ENCODE data around the gene GMCL2.

DNA sequence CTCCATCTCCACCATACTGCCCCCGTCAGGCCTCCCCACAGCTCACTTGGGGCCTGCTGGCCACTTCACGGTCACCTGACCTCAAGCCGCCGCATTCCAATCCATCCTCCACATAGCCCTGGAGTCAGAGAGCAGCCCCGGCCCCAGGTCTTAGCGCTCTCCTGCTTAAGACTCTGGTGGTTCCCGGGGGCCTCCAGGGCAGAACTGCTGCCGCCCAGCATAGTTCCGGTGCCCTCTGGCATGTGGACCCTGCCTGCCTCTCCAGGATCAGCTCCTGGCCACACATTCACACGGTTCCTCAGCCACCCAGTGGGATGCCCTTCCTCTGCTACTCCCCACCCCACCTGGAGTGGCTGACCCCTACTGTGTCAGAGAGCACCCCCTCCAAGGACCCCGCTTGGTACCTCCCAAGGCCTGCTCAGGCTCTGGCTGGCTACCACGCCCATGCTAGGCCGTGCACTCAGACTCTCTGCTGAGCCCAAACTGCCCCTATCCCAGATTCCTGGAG lies 36.7 kb upstream of the GMCL2 start:
- TF ChIP-seq CTCF (IDR thresholded peaks at IDR 0.05; ENCODE audit: poor library complexity, severe bottlenecking) (no peak), EP300 (conservative IDR thresholded peaks at IDR 0.05; ENCODE audit: poor library complexity, severe bottlenecking) (no peak), TAF1 (IDR thresholded peaks at IDR 0.05; ENCODE audit: low read depth) (no peak), EZH2 (IDR thresholded peaks at IDR 0.05; ENCODE audit: borderline replicate concordance, insufficient read depth, low read length, poor library complexity, severe bottlenecking) (no peak), MXI1 (conservative IDR thresholded peaks at IDR 0.05; ENCODE audit: poor library complexity, severe bottlenecking) (no peak), POLR2AphosphoS5 (IDR thresholded peaks at IDR 0.05) (no peak)
- TF ChIP-seq, protein P1, sequence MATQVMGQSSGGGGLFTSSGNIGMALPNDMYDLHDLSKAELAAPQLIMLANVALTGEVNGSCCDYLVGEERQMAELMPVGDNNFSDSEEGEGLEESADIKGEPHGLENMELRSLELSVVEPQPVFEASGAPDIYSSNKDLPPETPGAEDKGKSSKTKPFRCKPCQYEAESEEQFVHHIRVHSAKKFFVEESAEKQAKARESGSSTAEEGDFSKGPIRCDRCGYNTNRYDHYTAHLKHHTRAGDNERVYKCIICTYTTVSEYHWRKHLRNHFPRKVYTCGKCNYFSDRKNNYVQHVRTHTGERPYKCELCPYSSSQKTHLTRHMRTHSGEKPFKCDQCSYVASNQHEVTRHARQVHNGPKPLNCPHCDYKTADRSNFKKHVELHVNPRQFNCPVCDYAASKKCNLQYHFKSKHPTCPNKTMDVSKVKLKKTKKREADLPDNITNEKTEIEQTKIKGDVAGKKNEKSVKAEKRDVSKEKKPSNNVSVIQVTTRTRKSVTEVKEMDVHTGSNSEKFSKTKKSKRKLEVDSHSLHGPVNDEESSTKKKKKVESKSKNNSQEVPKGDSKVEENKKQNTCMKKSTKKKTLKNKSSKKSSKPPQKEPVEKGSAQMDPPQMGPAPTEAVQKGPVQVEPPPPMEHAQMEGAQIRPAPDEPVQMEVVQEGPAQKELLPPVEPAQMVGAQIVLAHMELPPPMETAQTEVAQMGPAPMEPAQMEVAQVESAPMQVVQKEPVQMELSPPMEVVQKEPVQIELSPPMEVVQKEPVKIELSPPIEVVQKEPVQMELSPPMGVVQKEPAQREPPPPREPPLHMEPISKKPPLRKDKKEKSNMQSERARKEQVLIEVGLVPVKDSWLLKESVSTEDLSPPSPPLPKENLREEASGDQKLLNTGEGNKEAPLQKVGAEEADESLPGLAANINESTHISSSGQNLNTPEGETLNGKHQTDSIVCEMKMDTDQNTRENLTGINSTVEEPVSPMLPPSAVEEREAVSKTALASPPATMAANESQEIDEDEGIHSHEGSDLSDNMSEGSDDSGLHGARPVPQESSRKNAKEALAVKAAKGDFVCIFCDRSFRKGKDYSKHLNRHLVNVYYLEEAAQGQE (IDR thresholded peaks at IDR 0.05; ENCODE audit: borderline replicate concordance) = no peak
